ENCODE measurements around the gene PRKAG2. TPM values are rescaled to one million over a fixed set of nuclear protein-coding genes. Genes with fewer than 3 reads are reported as not detected.

Gene PRKAG2
- total RNA-seq, 1 donor from 2014 or later, result 35.4 TPM

GRCh38 chr7:151659219-151659618 lies 217.7 kb downstream of the PRKAG2 start:
- Histone ChIP-seq H3K27ac (no peak overlapping the region), H3K9me3 (no peaks in the 10 kb centered on the region), H3K27me3 (ENCODE audit: low read depth) (no peaks in the 10 kb centered on the region), H3K36me3 (no peaks in the 10 kb centered on the region), H3K4me3 (no peak overlapping the region), H3K4me1 (no peaks in the 10 kb centered on the region)
- intact Hi-C loops (cut with DNase I), result no loop called here
- no peak for TF ChIP-seq CTCF (IDR thresholded peaks at IDR 0.05)
- DNase-seq (no peak), ATAC-seq (no peak)

- no peak for ATAC-seq
- intact Hi-C loops (cut with DNase I), result no loop called here
- DNase-seq, result no peak
- H3K4me1 ChIP-seq, result no peaks in the 10 kb centered on the region
- H3K36me3 ChIP-seq, result no peaks in the 10 kb centered on the region
- no peak overlapping the region for H3K4me3 ChIP-seq
- H3K27ac ChIP-seq, result no peak overlapping the region
- TF ChIP-seq CTCF (IDR thresholded peaks at IDR 0.05), result no peak
- no peaks in the 10 kb centered on the region for H3K9me3 ChIP-seq
- H3K27me3 ChIP-seq (ENCODE audit: low read depth), result no peaks in the 10 kb centered on the region
Observed at GRCh38 chr7:151658778-151659177, 218.1 kb downstream of the PRKAG2 start.

- intact Hi-C loops (cut with DNase I), result no loop called here
- no peak for DNase-seq
Observed at GRCh38 chr7:151657173-151657572, 219.7 kb downstream of the PRKAG2 start.

GRCh38 chr7:151655555-151655954 lies 221.4 kb downstream of the PRKAG2 start:
- H3K4me3 ChIP-seq, result no peak overlapping the region
- peaks cover 13% of the 10 kb centered on the region for H3K4me1 ChIP-seq
- H3K36me3 ChIP-seq, result no peaks in the 10 kb centered on the region
- no peaks in the 10 kb centered on the region for H3K9me3 ChIP-seq
- DNase-seq (no peak), ATAC-seq (no peak)
- no peak overlapping the region for H3K27ac ChIP-seq
- no peaks in the 10 kb centered on the region for H3K27me3 ChIP-seq (ENCODE audit: low read depth)
- no peak for TF ChIP-seq CTCF (IDR thresholded peaks at IDR 0.05)
- intact Hi-C loops (cut with DNase I), result no loop called here

More at GRCh38 chr7:151657173-151657572, 219.7 kb downstream of the PRKAG2 start:
- no peaks in the 10 kb centered on the region for H3K9me3 ChIP-seq
- ATAC-seq, result no peak
- no peaks in the 10 kb centered on the region for H3K27me3 ChIP-seq (ENCODE audit: low read depth)
- no peaks in the 10 kb centered on the region for H3K36me3 ChIP-seq
- no peaks in the 10 kb centered on the region for H3K4me1 ChIP-seq
- TF ChIP-seq CTCF (IDR thresholded peaks at IDR 0.05), result no peak
- no peak overlapping the region for H3K4me3 ChIP-seq
- no peak overlapping the region for H3K27ac ChIP-seq

GRCh38 chr7:151652111-151652510 lies 224.8 kb downstream of the PRKAG2 start:
- TF ChIP-seq CTCF (IDR thresholded peaks at IDR 0.05), result no peak
- Histone ChIP-seq H3K27ac (no peak overlapping the region), H3K36me3 (no peaks in the 10 kb centered on the region), H3K4me1 (peaks cover 18% of the 10 kb centered on the region), H3K27me3 (ENCODE audit: low read depth) (no peaks in the 10 kb centered on the region), H3K4me3 (no peak overlapping the region), H3K9me3 (no peaks in the 10 kb centered on the region)
- DNase-seq, result no peak
- no peak for ATAC-seq
- intact Hi-C loops (cut with DNase I), result no loop called here

GRCh38 chr7:151650161-151650560 lies 226.8 kb downstream of the PRKAG2 start:
- H3K27me3 ChIP-seq (ENCODE audit: low read depth), result no peaks in the 10 kb centered on the region
- H3K9me3 ChIP-seq, result no peaks in the 10 kb centered on the region
- no peak for DNase-seq
- H3K27ac ChIP-seq, result no peak overlapping the region
- no peak for TF ChIP-seq CTCF (IDR thresholded peaks at IDR 0.05)
- no peaks in the 10 kb centered on the region for H3K36me3 ChIP-seq
- H3K4me3 ChIP-seq, result no peak overlapping the region
- H3K4me1 ChIP-seq, result peaks cover 18% of the 10 kb centered on the region
- intact Hi-C loops (cut with DNase I), result no loop called here
- ATAC-seq, result no peak

Measured in lower lobe of right lung (tissue), 2 donors.